Left cardiac atrium (tissue), 4 donors: Measurements from ENCODE around the gene MEGF10. TPM values are rescaled to one million over a fixed set of nuclear protein-coding genes. Genes with fewer than 3 reads are reported as not detected.

Source experiments
- ATAC-seq, 2 donors: fragments of 200-7000 bp; cut with Tn5 transposase; one replicate each; pipeline ENCODE4 v1.9.1; 2020; ENCODE audit warnings: mild to moderate bottlenecking in 2 of 2, moderate library complexity in 2 of 2
- DNase-seq: peaks from one replicate; pipeline ENCODE4 v3.0.0-alpha.2; 2020
- intact Hi-C, 2 donors: fragments of 100-400 bp; cut with DNase I; formaldehyde crosslinking; loops; one replicate each; pipeline versions ENCODE4 v1.14.1 to v1.15.1; 2022 to 2023
- total RNA-seq, 2 donors: library from RNA; stranded (reverse); fragmentation: NEBNext Ultra II Directional; extraction: Animal tissue kit (Norgen Biotek cat#: 25700); gene quantifications; one replicate each; pipeline ENCODE4 v1.2.1, GENCODE V29; 2021
- donor health status: DM: no; HTN: yes; CAD: no.
- donor health status: DM: no; HTN: yes; CAD: no; lungs with severe emphysema.
- donor health status: DM: yes; HTN: yes; CAD: no.
- donor health status: Dilated cardiomyopathy.

Gene MEGF10
- total RNA-seq, 2 donors from 2014 or later, result 1.1 to 1.2 TPM

DNA sequence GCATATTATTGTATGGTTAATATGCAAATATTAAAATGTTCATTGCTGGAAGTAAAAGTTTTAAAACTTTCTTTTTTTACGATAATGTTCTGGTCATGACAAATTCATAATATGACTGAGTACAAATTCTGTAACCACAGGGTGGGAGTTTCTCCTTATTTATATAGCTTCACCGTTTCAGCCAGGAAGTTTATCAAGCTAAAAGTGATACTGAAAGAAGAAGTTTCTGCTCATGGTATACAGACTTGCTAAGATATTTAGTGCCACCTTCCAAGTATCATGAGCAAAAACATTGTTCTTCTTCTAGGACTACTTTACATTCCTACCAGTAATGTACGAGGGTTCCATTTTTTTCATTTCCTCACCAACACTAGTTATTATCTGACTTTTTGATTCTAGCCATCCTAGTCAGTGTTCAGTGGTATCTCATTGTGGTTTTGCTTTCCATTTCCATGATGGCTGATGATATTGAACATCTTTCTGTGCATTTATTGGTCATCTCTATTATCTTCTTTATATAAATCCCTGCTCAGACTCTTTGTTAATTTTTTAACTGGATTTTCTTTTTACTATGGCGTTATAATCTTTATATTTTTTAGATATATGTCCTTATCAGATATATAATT is 132.7 kb downstream of the MEGF10 start:
- DNase-seq, result no peak
- intact Hi-C loops, result no loop called here
- no peak for ATAC-seq

DNA sequence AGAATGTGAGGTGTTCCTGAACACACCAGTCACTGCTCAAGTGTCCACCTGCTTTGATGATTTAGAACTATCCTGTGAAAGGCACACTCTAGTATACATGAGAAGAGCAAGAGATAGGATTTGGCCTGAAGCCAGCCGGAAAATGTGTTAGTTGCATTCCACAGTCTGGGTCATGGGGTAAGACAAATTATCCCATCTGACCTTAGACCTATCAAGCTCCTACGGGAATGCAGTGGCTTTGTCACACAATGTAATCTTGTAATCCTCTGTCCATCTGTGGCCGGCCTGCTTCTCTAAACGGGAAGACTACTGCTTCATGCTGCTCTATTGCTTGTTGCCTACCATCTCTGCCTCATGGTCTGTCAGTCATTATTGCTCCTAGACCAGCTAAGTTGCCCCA is 134.4 kb downstream of the MEGF10 start:
- peak; percentile 24 to 56 for ATAC-seq

GRCh38 chr5:127425868-127426267 is 135.3 kb downstream of the MEGF10 start:
- intact Hi-C loops, result no loop called here
- no peak for ATAC-seq
- no peak for DNase-seq

More for the DNA sequence above, 134.4 kb downstream of the MEGF10 start:
- intact Hi-C loops, result no loop called here
- no peak for DNase-seq

DNA sequence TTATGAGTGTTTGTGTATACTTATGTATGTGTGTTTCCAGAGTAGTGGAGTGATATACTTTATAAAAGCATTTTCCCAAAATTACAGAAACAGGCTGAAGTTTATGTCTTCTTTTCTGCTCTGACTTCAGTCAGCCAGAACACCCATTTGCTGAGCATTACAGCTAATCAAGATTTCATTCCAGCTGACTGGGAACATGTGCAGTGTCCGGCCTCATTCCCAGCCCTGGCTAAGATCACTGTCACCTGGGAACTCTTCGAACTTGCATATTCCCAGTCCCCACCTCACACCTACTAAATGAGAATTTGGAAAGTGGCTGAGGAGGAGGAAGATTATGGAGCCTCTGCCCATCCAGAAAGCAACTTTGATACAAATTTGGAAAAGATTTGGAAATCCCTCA is 136.1 kb downstream of the MEGF10 start:
- DNase-seq, result no peak
- peak; percentile 69 to 81 for ATAC-seq
- intact Hi-C loops, result no loop called here

DNA sequence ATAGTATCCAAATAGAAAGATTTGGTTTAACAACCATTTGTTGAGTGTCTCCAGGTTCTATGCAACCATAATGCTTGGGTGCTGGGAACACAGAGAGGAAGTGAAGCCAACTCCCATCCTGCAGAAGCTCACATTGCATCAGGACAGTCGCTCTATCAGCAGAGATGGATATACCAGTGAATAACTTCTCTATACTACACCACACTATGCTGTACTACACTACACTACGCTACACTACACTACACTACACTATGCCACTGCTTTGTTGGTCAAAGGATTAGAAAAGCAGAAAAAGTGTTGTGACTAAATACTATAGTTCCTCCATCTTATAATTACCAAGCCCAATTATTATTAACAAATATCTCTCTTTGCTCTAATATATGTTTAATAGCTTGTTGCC is 137.7 kb downstream of the MEGF10 start:
- ATAC-seq, result no peak
- no peak for DNase-seq
- intact Hi-C loops, result no loop called here

- intact Hi-C loops, result no loop called here
- no peak for DNase-seq
These were observed 138.2 kb downstream of the MEGF10 start for GRCh38 chr5:127428748-127429147.

DNA sequence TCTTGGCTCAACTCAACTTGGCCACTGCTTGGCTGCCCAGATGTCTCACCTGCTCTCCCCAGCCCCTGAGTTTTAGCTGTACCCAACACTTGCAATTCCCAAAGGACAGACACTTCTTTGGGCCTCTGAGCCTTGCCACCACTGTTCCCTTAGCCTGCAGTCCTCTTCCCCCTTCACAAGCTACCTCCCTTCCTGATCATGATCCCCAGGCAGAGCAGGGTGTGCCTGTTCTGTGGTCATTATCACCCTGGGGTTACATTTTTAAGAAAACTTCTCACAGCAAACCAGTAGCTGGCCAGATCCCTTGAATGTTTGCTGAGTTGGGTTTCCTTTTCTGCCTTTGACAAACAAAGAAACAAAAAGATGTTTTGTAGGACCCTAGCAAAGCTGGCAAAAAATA is 139.3 kb downstream of the MEGF10 start:
- intact Hi-C loops, result no loop called here
- ATAC-seq, result no peak
- DNase-seq, result no peak

More at GRCh38 chr5:127428748-127429147, 138.2 kb downstream of the MEGF10 start:
- peak in 1 of 2 donors; percentile 52 for ATAC-seq

- intact Hi-C loops, result no loop called here
- DNase-seq (no peak), ATAC-seq (no peak)
These were observed 140.0 kb downstream of the MEGF10 start for GRCh38 chr5:127430627-127431026.

GRCh38 chr5:127431977-127432585 is 141.5 kb downstream of the MEGF10 start:
- DNase-seq (no peak), ATAC-seq (no peak)
- intact Hi-C loops, result no loop called here

- DNase-seq (no peak), ATAC-seq (no peak)
- intact Hi-C loops, result no loop called here
These were observed 142.9 kb downstream of the MEGF10 start for GRCh38 chr5:127433526-127433925.

DNA sequence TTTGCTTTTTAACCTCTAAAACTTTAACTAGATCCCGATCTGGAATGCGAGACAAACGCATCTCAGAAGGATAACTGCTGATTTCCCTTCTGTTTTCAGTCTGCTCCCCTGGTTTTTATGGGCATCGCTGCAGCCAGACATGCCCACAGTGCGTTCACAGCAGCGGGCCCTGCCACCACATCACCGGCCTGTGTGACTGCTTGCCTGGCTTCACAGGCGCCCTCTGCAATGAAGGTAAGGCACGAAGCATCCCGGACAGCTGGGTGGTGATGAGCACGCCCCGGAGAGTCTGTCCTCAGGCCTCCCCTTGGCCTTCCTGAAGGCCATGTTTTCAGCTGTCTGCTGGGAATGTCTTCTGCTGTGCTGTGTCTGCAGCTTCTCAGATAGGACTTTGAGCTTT is 144.0 kb downstream of the MEGF10 start:
- ATAC-seq (no peak), DNase-seq (no peak)
- intact Hi-C loops, result no loop called here

DNA sequence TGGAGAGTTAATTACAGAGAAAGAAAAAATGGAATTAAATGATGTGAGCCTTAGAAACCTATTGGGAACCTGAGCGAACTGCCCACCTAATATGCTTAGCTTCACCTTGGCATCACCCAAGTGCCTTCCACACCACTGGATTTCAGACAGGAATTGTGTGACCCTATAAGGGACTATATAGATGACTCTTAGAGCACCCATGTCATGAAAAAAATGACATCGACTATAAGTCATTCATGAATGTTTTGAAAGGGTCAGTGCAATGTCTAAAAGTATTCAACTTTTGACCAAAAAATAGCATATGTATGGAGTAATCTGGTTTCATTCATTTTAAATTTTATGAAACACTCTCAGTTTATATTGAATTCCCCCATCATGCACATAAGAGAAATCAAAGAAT is 145.2 kb downstream of the MEGF10 start:
- intact Hi-C loops, result no loop called here
- ATAC-seq (no peak), DNase-seq (no peak)

DNA sequence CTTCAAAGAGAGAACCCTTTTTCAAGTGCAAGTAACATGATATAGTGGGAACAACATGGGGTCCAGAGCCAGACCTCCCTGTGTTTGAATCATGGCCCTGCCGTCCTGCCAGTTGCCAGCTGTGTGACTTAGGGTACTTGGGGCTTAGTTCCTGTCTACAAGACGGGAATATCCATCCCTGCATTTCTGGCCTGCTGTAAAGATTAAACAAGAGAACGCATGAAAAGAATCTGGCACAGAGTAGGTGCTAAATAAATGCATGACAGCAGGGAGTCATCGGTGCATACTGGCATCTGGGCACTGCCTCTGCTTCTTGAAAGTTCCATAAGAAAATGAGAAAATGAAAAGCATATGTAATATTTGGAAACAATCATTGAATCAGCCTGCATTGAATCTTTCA is 149.0 kb downstream of the MEGF10 start:
- intact Hi-C loops, result loop anchor here (2.0 to 5.0 kb wide), 2 partner anchors 147 to 149 kb away; partner anchors contain the start of gene MEGF10 (in 2 of the 2)
- ATAC-seq, result peak in 1 of 2 donors; percentile 58
- no peak for DNase-seq

- DNase-seq (no peak), ATAC-seq (no peak)
- intact Hi-C loops, result loop anchor here (2.0 to 5.0 kb wide), 2 partner anchors 149 to 150 kb away; partner anchors contain the start of gene MEGF10 (in 2 of the 2)
These were observed 150.2 kb downstream of the MEGF10 start for GRCh38 chr5:127440831-127441230.

- ATAC-seq (no peak), DNase-seq (no peak)
- intact Hi-C loops, result loop anchor here (2.0 to 5.0 kb wide), 2 partner anchors 150 to 151 kb away; partner anchors contain the start of gene MEGF10 (in 2 of the 2)
These were observed 151.3 kb downstream of the MEGF10 start for GRCh38 chr5:127441799-127442484.

- intact Hi-C loops, result loop anchor here in 1 of 2 donors (5.0 kb wide), 1 partner anchor 152 kb away; the partner anchor contains the start of gene MEGF10
- no peak for DNase-seq
- ATAC-seq, result no peak
These were observed 153.6 kb downstream of the MEGF10 start for GRCh38 chr5:127444171-127444570.

GRCh38 chr5:127445328-127445727 is 154.7 kb downstream of the MEGF10 start:
- intact Hi-C loops, result no loop called here
- DNase-seq (no peak), ATAC-seq (no peak)

DNA sequence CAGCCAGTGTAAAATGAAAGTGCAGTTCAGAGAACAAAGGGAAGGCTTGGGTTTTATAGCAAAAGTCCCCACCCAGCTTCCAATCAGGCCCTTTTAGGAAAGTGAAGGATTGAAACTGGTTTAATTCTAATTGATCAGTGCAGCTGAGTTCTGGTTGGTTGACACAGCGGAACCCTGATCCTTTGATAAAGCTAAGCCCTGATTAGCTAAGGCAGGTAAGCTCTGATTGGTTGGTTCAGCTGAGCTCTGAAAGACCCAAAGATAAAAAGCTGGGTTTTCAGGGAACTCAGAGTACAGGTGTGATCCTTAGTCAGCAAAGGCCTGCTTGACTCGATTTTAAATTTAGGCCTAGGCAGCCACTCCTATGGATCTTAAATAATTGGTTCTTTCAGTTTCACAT is 156.0 kb downstream of the MEGF10 start:
- intact Hi-C loops, result no loop called here
- DNase-seq (no peak), ATAC-seq (no peak)

- ATAC-seq (no peak), DNase-seq (no peak)
- intact Hi-C loops, result no loop called here
These were observed 157.2 kb downstream of the MEGF10 start for GRCh38 chr5:127447827-127448226.

DNA sequence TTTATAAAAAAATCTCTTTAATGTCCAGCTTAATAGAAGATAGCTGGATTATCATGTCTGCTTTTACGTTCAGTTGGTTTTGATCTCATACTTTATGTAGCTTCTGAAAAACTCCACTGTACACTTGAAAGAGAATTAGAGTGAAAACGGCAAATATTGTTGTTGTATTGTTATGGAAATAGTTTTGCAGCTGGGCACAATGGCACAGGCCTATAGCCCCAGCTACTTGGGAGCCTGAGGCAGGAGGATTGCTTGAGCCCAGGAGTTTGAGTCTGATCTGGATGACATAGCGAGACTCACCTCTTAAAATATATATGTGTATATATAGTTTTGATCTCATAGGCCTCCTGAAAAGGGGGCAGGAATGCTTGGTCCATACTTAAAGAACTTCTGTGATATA is 159.4 kb downstream of the MEGF10 start:
- no peak for DNase-seq
- intact Hi-C loops, result no loop called here
- no peak for ATAC-seq
